ENCODE measurements around the gene CFHR3.
"Not testable (repeated sequence)": the region's sequence is repeated elsewhere in the genome, so short reads cannot be mapped to it uniquely, and the experiment has no call there.

- not testable (repeated sequence) for TF ChIP-seq EZH2phosphoT487 (IDR thresholded peaks at IDR 0.05; ENCODE audit: insufficient read depth, low read depth); EZH2 (IDR thresholded peaks at IDR 0.05; ENCODE audit: insufficient read depth, poor library complexity, severe bottlenecking)
Measured at GRCh38 chr1:196743244-196743643, 31.4 kb upstream of the CFHR3 start.

Data from GM23248 (cell line).